ENCODE data around the gene EIF4B. TPM values are rescaled to one million over a fixed set of nuclear protein-coding genes. Genes with fewer than 3 reads are reported as not detected.
A peak's percentile ranks its signal among the peaks of the same experiment; 100 is the strongest.

The EIF4B gene
- total RNA-seq, 1 experiment from 2014 or later = 531 TPM

DNA sequence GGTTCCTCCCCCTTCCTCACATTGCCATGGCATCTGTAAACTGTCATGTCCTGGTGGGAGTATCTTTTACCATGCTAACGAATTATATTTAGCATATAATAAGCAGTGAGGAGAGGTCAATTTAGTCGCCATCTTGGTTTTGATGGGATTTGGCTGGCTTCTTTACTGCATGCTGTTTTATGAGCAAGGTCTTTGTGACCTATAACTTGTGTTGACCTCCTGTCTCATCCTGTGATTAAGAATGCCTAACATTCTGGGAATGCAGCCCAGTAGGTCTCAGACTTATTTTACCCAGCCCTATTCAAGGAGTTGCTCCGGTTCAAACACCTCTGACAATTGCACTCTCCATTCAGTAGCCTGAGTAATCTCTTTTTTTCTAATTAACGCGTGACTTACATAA lies 2.1 kb upstream of the EIF4B start:
- Histone ChIP-seq H3K27ac (peak overlapping the region; percentile 53), H3K9me2 (ENCODE audit: insufficient read depth) (no peaks in the 10 kb centered on the region), H3K79me2 (ENCODE audit: low read depth) (peaks cover 44% of the 10 kb centered on the region), H3K9me3 (ENCODE audit: insufficient read depth, low read depth) (no peaks in the 10 kb centered on the region), H4K20me1 (ENCODE audit: insufficient read depth) (peaks cover 20% of the 10 kb centered on the region), H3K4me1 (replicated peaks; ENCODE audit: insufficient read depth) (peaks cover 28% of the 10 kb centered on the region), H3K4me2 (peak overlapping the region; percentile 75), H3K4me3 (peak overlapping the region; percentile 82; the same call in 1 of the 2 replicates), H2AFZ (peak overlapping the region; percentile 17; the same call in 1 of the 2 replicates), H3K36me3 (ENCODE audit: low read depth) (peaks cover 18% of the 10 kb centered on the region; the same call in 1 of the 2 replicates), H3F3A (ENCODE audit: insufficient read depth, low read depth) (peaks cover 17% of the 10 kb centered on the region), H3K27me3 (ENCODE audit: insufficient read depth, low read depth) (no peaks in the 10 kb centered on the region)
- no peak for TF ChIP-seq EZH2 (IDR thresholded peaks at IDR 0.05; ENCODE audit: low read depth)
- TF ChIP-seq, protein P1, sequence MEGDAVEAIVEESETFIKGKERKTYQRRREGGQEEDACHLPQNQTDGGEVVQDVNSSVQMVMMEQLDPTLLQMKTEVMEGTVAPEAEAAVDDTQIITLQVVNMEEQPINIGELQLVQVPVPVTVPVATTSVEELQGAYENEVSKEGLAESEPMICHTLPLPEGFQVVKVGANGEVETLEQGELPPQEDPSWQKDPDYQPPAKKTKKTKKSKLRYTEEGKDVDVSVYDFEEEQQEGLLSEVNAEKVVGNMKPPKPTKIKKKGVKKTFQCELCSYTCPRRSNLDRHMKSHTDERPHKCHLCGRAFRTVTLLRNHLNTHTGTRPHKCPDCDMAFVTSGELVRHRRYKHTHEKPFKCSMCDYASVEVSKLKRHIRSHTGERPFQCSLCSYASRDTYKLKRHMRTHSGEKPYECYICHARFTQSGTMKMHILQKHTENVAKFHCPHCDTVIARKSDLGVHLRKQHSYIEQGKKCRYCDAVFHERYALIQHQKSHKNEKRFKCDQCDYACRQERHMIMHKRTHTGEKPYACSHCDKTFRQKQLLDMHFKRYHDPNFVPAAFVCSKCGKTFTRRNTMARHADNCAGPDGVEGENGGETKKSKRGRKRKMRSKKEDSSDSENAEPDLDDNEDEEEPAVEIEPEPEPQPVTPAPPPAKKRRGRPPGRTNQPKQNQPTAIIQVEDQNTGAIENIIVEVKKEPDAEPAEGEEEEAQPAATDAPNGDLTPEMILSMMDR (conservative IDR thresholded peaks at IDR 0.05) = no peak
- no TSS peak for BruUV-seq (replicated peaks)
- CTCF ChIA-PET = no interaction called here
- peak in 1 of 2 experiments; percentile 81 for DNase-seq
- POLR2A ChIA-PET (ENCODE audit: unreplicated experiment) = interaction anchor here (0.6 kb wide), 1 partner anchor 16 kb away, joined by 3 read pairs; no protein-coding TSS in a partner anchor
- intact Hi-C loops (cut with micrococcal nuclease; ENCODE audit: unreplicated experiment) = no loop called here

DNA sequence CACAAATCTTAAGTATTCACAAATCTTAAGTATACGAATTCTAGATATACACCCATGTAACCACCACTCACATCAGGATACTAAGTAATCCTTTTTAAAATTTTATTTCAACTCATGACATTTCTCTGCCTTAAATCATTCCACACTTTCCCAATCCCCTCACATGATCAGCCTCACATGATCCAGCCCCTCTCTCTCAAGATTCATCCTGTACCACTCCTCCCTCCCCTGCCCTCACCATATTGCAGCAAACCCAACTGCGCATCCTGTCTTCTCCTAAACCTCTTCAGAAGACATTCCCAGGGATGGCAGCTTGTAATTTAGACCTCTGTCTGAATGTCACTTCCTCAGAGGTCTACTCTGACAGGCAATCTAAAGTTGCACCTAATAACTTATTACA lies 1.7 kb upstream of the EIF4B start:
- H3K36me3 ChIP-seq (ENCODE audit: low read depth) = peaks cover 22% of the 10 kb centered on the region; the same call in 1 of the 2 replicates
- peak overlapping the region; percentile 82 for H3K4me3 ChIP-seq
- peaks cover 49% of the 10 kb centered on the region for H3K79me2 ChIP-seq (ENCODE audit: low read depth)
- no peaks in the 10 kb centered on the region for H3K27me3 ChIP-seq (ENCODE audit: insufficient read depth, low read depth)
- peaks cover 24% of the 10 kb centered on the region for H4K20me1 ChIP-seq (ENCODE audit: insufficient read depth)
- peaks cover 32% of the 10 kb centered on the region for H3K4me1 ChIP-seq (replicated peaks; ENCODE audit: insufficient read depth)
- ChIA-PET POLR2A (ENCODE audit: unreplicated experiment) (interaction anchor here (0.6 kb wide), 1 partner anchor 16 kb away, joined by 3 read pairs; no protein-coding TSS in a partner anchor), CTCF (no interaction called here)
- peak overlapping the region; percentile 53 for H3K27ac ChIP-seq
- peak overlapping the region; percentile 75 for H3K4me2 ChIP-seq
- H3K9me3 ChIP-seq (ENCODE audit: insufficient read depth, low read depth) = no peaks in the 10 kb centered on the region
- H2AFZ ChIP-seq = peak overlapping the region; percentile 17; the same call in 1 of the 2 replicates
- DNase-seq = no peak
- no TSS peak for BruUV-seq (replicated peaks)
- H3K9me2 ChIP-seq (ENCODE audit: insufficient read depth) = no peaks in the 10 kb centered on the region
- peaks cover 20% of the 10 kb centered on the region for H3F3A ChIP-seq (ENCODE audit: insufficient read depth, low read depth)
- intact Hi-C loops (cut with micrococcal nuclease; ENCODE audit: unreplicated experiment) = no loop called here
- TF ChIP-seq, protein P1 (conservative IDR thresholded peaks at IDR 0.05) = no peak
- no peak for TF ChIP-seq EZH2 (IDR thresholded peaks at IDR 0.05; ENCODE audit: low read depth)

DNA sequence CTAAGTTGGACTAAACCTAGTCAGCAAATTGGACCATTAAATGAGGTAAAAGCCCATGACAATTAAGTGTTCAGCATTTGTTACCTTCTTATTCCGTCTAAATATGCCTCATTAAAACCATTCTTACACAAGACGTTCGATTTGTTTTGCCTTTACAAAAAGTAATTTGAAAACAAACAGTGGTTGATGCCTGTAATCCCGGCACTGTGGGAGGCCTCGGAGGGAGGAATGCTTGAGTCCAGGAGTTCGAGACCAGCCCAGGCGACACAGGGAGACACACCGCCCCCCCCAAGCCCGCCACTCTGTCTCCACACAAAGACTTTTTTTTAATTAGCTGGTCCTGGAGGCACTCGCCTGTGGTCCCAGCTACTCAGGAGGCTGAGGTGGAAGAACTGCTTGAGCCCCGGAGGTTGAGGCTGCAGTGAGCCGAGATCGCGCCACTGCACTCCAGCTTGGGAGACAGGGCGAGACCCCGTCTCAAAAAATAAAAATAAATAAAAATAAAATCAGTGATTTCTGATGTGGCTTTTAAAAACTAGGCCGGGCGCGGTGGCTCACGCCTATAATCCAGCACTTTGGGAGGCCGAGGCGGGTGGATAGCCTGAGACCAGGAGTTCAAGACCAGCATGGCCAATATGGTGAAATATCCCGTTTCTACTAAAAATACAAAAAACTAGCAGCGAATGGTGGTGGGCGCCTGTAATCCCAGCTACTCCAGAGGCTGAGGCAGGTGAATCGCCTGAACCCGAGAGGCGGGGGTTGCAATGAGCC lies 856 bp upstream of the EIF4B start:
- Histone ChIP-seq H4K20me1 (ENCODE audit: insufficient read depth) (peaks cover 32% of the 10 kb centered on the region), H3K79me2 (ENCODE audit: low read depth) (peaks cover 57% of the 10 kb centered on the region), H3F3A (ENCODE audit: insufficient read depth, low read depth) (peaks cover 26% of the 10 kb centered on the region), H3K9me2 (ENCODE audit: insufficient read depth) (no peaks in the 10 kb centered on the region), H3K27ac (peak overlapping the region; percentile 53), H3K4me1 (replicated peaks; ENCODE audit: insufficient read depth) (peaks cover 40% of the 10 kb centered on the region), H2AFZ (peak overlapping the region; percentile 79), H3K4me2 (peak overlapping the region; percentile 75), H3K9me3 (ENCODE audit: insufficient read depth, low read depth) (no peaks in the 10 kb centered on the region), H3K27me3 (ENCODE audit: insufficient read depth, low read depth) (no peaks in the 10 kb centered on the region), H3K4me3 (peak overlapping the region; percentile 82), H3K36me3 (ENCODE audit: low read depth) (peaks cover 26% of the 10 kb centered on the region; the same call in 1 of the 2 replicates)
- CTCF ChIA-PET = interaction anchor here (1.0 to 1.2 kb wide), 3 partner anchors 13 to 340 kb away, joined by 3 to 9 read pairs (median 3); no protein-coding TSS in a partner anchor
- no peak for DNase-seq
- intact Hi-C loops (cut with micrococcal nuclease; ENCODE audit: unreplicated experiment) = loop anchor here (5.0 kb wide), 1 partner anchor 42 kb away; no protein-coding TSS in a partner anchor
- POLR2A ChIA-PET (ENCODE audit: unreplicated experiment) = interaction anchor here (0.5 to 1.0 kb wide), 10 partner anchors 12 to 858 kb away, joined by 3 to 14 read pairs (median 8); partner anchors contain the start of gene SPRYD3
- TF ChIP-seq EZH2 (IDR thresholded peaks at IDR 0.05; ENCODE audit: low read depth) = no peak
- TF ChIP-seq, protein P1 (conservative IDR thresholded peaks at IDR 0.05) = no peak
- BruUV-seq (replicated peaks) = TSS peak; percentile 83
